Esophagus squamous epithelium (tissue), 4 donors: ENCODE data around the gene MAML3.

Experiments used
- POLR2A ChIP-seq, 4 donors: fragments of 450-650 bp; IDR thresholded peaks; one replicate each; pipeline ENCODE4 v1.6.1; 2017; ENCODE audit warnings: antibody characterized with exemption in 4 of 4, mild to moderate bottlenecking in 4 of 4, moderate library complexity in 3 of 4
- TF ChIP-seq, protein P1 (sequence below), 6 experiments: fragments of 450-650 bp in 4 of 6; fragments of 200-600 bp in 2 of 6; sonication (generic) in 2 of 6; IDR thresholded peaks; one replicate each; pipeline ENCODE4 v1.5.1; 2016 to 2019; ENCODE audit warnings: antibody characterized with exemption in 6 of 6, mild to moderate bottlenecking in 4 of 6, moderate library complexity in 4 of 6

- TF ChIP-seq, protein P1, sequence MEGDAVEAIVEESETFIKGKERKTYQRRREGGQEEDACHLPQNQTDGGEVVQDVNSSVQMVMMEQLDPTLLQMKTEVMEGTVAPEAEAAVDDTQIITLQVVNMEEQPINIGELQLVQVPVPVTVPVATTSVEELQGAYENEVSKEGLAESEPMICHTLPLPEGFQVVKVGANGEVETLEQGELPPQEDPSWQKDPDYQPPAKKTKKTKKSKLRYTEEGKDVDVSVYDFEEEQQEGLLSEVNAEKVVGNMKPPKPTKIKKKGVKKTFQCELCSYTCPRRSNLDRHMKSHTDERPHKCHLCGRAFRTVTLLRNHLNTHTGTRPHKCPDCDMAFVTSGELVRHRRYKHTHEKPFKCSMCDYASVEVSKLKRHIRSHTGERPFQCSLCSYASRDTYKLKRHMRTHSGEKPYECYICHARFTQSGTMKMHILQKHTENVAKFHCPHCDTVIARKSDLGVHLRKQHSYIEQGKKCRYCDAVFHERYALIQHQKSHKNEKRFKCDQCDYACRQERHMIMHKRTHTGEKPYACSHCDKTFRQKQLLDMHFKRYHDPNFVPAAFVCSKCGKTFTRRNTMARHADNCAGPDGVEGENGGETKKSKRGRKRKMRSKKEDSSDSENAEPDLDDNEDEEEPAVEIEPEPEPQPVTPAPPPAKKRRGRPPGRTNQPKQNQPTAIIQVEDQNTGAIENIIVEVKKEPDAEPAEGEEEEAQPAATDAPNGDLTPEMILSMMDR (IDR thresholded peaks at IDR 0.05): no peak
- TF ChIP-seq POLR2A (IDR thresholded peaks at IDR 0.05): no peak
Observed at GRCh38 chr4:139935911-139936310, 218.1 kb downstream of the MAML3 start.
